IMR-90 (cell line): ENCODE data around the gene TMEM259.

ENCODE experiments used
- BHLHE40 ChIP-seq: fragments of 150-350 bp; IDR thresholded peaks from 2 replicates; pipeline ENCODE4 v1.6.1; 2016; ENCODE audit warnings: mild to moderate bottlenecking, low read depth, low read length
- CEBPB ChIP-seq: IDR thresholded peaks from 2 replicates; pipeline ENCODE4 v1.6.1; 2012; ENCODE audit warnings: low read depth, low read length, improper control_type of control experiment
- CHD1 ChIP-seq: IDR thresholded peaks from 2 replicates; pipeline ENCODE4 v1.6.1; 2012; ENCODE audit warnings: low read depth, low read length, improper control_type of control experiment
- CTCF ChIP-seq: conservative IDR thresholded peaks from 2 replicates; pipeline ENCODE4 v1.5.1; 2012; ENCODE audit warnings: mild to moderate bottlenecking, low read depth, low read length, improper control_type of control experiment
- FOS ChIP-seq: fragments of 150-350 bp; IDR thresholded peaks from 2 replicates; pipeline ENCODE4 v1.6.1; 2016; ENCODE audit warnings: low read depth, low read length
- MAZ ChIP-seq: IDR thresholded peaks from 2 replicates; pipeline ENCODE4 v1.6.1; 2012; ENCODE audit warnings: low read depth, mild to moderate bottlenecking, low read length, improper control_type of control experiment, moderate library complexity, borderline replicate concordance
- POLR2A ChIP-seq: IDR thresholded peaks from 2 replicates; pipeline ENCODE4 v1.6.1; 2012; ENCODE audit warnings: mild to moderate bottlenecking, low read depth, low read length
- RAD21 ChIP-seq: IDR thresholded peaks from 2 replicates; pipeline ENCODE4 v1.6.1; 2012; ENCODE audit warnings: low read length, improper control_type of control experiment
- RCOR1 ChIP-seq: IDR thresholded peaks from 2 replicates; pipeline ENCODE4 v1.6.1; 2012; ENCODE audit warnings: mild to moderate bottlenecking, low read length, improper control_type of control experiment; ENCODE audit not compliant: insufficient replicate concordance
- RFX5 ChIP-seq: IDR thresholded peaks from 2 replicates; pipeline ENCODE4 v1.8.0; 2012; ENCODE audit warnings: low read depth, mild to moderate bottlenecking, low read length, moderate library complexity
- SMC3 ChIP-seq: fragments of 150-350 bp; IDR thresholded peaks from 2 replicates; pipeline ENCODE4 v1.6.1; 2016; ENCODE audit warnings: low read depth, mild to moderate bottlenecking, antibody characterized with exemption, low read length, moderate library complexity

- TF ChIP-seq CTCF (no peak), SMC3 (no peak), CEBPB (no peak), RCOR1 (no peak), RAD21 (no peak), POLR2A (no peak), CHD1 (no peak), RFX5 (no peak), FOS (no peak), MAZ (no peak), BHLHE40 (peak; percentile 87)
Measured at GRCh38 chr19:1066748-1067340, 45.9 kb upstream of the TMEM259 start, which contains the start of gene ARHGAP45.
